ENCODE measurements around the gene YWHAG.

DNA sequence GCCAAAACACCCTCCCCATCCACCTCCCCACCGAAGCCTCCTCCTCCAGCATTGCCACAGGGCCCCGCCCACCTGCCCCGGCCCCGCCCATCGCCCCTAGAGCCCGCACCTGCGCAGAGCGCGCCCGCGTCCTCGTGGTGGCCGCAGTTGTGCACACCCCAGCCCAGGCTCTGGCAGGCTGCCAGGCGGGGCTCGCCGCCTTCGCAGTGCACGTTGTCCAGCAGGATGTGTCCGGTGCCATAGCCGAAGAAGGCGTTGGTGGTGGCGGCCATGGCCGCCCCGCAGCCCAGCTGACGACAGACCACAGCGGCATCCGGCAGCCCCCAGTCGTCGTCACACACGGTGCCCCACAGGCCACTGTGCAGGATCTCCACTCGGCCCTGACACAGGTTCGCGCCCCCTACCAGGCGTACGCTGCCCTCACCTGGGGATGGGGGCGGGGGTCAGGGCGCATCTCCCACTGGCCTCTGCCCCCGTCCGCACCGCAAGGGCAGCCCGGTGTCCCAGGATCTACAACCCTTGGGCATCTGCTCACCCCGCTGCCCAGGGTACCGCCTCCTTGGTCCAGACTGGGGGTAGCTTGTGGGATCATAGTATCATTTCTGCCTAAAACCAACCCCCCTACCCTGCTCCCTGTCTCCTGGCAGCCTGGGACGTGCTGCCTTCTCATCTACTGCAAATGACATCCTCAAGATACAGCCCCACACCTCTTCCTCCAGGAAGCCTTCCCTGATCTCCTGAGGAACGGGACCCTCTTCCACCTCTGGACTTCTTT, 38.8 kb upstream of the YWHAG start:
- TF ChIP-seq ZBTB21 (CRISPR knock-in tag; IDR thresholded peaks at IDR 0.05; ENCODE audit: borderline replicate concordance) (no peak; the same call in 1 of the 2 replicates), FOXK1 (CRISPR knock-in tag; IDR thresholded peaks at IDR 0.05) (peak; percentile 79; the same call in 1 of the 2 replicates), CTCF (IDR thresholded peaks at IDR 0.05) (no peak), ATF1 (CRISPR knock-in tag; IDR thresholded peaks at IDR 0.05) (0 out of 2 replicates have a peak, but pooled peaks have one; percentile 54), JUN (CRISPR knock-in tag; IDR thresholded peaks at IDR 0.05) (peak; percentile 93), CREB1 (CRISPR knock-in tag; IDR thresholded peaks at IDR 0.05) (peak; percentile 79; the same call in 1 of the 2 replicates), RORB (CRISPR knock-in tag; IDR thresholded peaks at IDR 0.05) (no peak), ZNF121 (CRISPR knock-in tag; IDR thresholded peaks at IDR 0.05) (peak; percentile 59), MYBL2 (CRISPR knock-in tag; IDR thresholded peaks at IDR 0.05) (no peak), IRF2 (CRISPR knock-in tag; IDR thresholded peaks at IDR 0.05; ENCODE audit: borderline replicate concordance, low read depth) (no peak), SP1 (CRISPR knock-in tag; conservative IDR thresholded peaks at IDR 0.05) (no peak)
- TF ChIP-seq, protein P1, sequence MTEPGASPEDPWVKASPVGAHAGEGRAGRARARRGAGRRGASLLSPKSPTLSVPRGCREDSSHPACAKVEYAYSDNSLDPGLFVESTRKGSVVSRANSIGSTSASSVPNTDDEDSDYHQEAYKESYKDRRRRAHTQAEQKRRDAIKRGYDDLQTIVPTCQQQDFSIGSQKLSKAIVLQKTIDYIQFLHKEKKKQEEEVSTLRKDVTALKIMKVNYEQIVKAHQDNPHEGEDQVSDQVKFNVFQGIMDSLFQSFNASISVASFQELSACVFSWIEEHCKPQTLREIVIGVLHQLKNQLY (CRISPR knock-in tag; IDR thresholded peaks at IDR 0.05): no peak
- TF ChIP-seq, protein P2, sequence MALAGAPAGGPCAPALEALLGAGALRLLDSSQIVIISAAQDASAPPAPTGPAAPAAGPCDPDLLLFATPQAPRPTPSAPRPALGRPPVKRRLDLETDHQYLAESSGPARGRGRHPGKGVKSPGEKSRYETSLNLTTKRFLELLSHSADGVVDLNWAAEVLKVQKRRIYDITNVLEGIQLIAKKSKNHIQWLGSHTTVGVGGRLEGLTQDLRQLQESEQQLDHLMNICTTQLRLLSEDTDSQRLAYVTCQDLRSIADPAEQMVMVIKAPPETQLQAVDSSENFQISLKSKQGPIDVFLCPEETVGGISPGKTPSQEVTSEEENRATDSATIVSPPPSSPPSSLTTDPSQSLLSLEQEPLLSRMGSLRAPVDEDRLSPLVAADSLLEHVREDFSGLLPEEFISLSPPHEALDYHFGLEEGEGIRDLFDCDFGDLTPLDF (CRISPR knock-in tag; IDR thresholded peaks at IDR 0.05): peak; percentile 86; the same call in 1 of the 2 replicates
